Fibroblast of lung (primary cell): ENCODE measurements around the gene USP17L12.
"Not testable (repeated sequence)": the region's sequence is repeated elsewhere in the genome, so short reads cannot be mapped to it uniquely, and the experiment has no call there.

Experiments used
- CTCF ChIP-seq, 2 donors: IDR thresholded peaks in 1 of 2; conservative IDR thresholded peaks in 1 of 2; 1 replicate in 1 of 2; 2 replicates in 1 of 2; pipeline ENCODE4 v1.5.1; 2011 to 2012; ENCODE audit warnings: low read length in 2 of 2, control low read depth in 1 of 2, inconsistent platforms in 1 of 2, low read depth in 1 of 2, mild to moderate bottlenecking in 1 of 2
- EZH2 ChIP-seq: IDR thresholded peaks from 2 replicates; pipeline ENCODE4 v1.5.1; 2012; ENCODE audit warnings: low read length, control low read depth, mild to moderate bottlenecking; ENCODE audit errors: missing control alignments

GRCh38 chr4:9224596-9224995 is 4.6 kb downstream of the USP17L12 start, which contains the start of gene USP17L13:
- not testable (repeated sequence) for TF ChIP-seq EZH2; CTCF (conservative IDR thresholded peaks at IDR 0.05 in 1 of 2, IDR thresholded peaks at IDR 0.05 in 1 of 2; ENCODE audit: low read depth in 1 of 2, low read length in 2 of 2)
